ENCODE measurements around the gene PLIN5. TPM values are rescaled to one million over a fixed set of nuclear protein-coding genes. Genes with fewer than 3 reads are reported as not detected.

PLIN5 gene
- total and polyA plus RNA-seq, 10 of the 15 experiments (the other 5 are each of a cell fraction or from before 2014, with no cell fraction given) = 0.15 to 0.33 TPM; not detected in 8

GRCh38 chr19:4473011-4473762 is 61.8 kb downstream of the PLIN5 start:
- POLR2A ChIA-PET = no interaction called here
- intact Hi-C loops (cut with micrococcal nuclease; ENCODE audit: unreplicated experiment) = loop anchor here (5.0 kb wide), 1 partner anchor 249 kb away; the partner anchor contains the start of gene DPP9
- no peaks in the 10 kb centered on the region for H3K27me3 ChIP-seq (replicated peaks in 1 of 2; ENCODE audit: control insufficient read depth in 2 of 2, insufficient read depth in 2 of 2, low read length in 1 of 2)
- no peaks in the 10 kb centered on the region for H4K20me1 ChIP-seq (ENCODE audit: control insufficient read depth, insufficient read depth)
- 0 out of 2 replicates have a peak, but pooled peaks have one; percentile 2 for TF ChIP-seq POLR2A (IDR thresholded peaks at IDR 0.05; ENCODE audit: low read depth, low read length)
- TF ChIP-seq KAT2A (conservative IDR thresholded peaks at IDR 0.05; ENCODE audit: control insufficient read depth, low read depth, low read length) = no peak
- CTCF ChIA-PET = no interaction called here
- ATAC-seq (no peak), FAIRE-seq (no peak), DNase-seq (ENCODE audit: low read depth, low spot score) (no peak)
- H3K27ac ChIP-seq (ENCODE audit: control insufficient read depth, insufficient read depth) = peak overlapping the region; percentile 58
- H3K4me3 ChIP-seq = peak overlapping the region; percentile 99
- H3K4me2 ChIP-seq (ENCODE audit: control insufficient read depth, insufficient read depth) = peak overlapping the region; percentile 93
- no TSS peak for BruUV-seq (replicated peaks)
- no peak overlapping the region for H2AFZ ChIP-seq (ENCODE audit: control insufficient read depth, low read depth, low read length)
- SMC1A ChIA-PET (ENCODE audit: uncharacterized antibody, unreplicated experiment) = no interaction called here
- peak overlapping the region; percentile 84 for H3K9ac ChIP-seq (ENCODE audit: control insufficient read depth, insufficient read depth, low read length)
- H3K36me3 ChIP-seq (ENCODE audit: control insufficient read depth in 2 of 2, insufficient read depth in 2 of 2, low read length in 1 of 2) = peaks cover 2 to 8% of the 10 kb centered on the region in 2 experiments; a peak in 2 of 4 replicates
- H3K4me1 ChIP-seq (ENCODE audit: control insufficient read depth, insufficient read depth, low read length) = peaks cover 7% of the 10 kb centered on the region
- peaks cover 26% of the 10 kb centered on the region for H3K79me2 ChIP-seq (ENCODE audit: control insufficient read depth, insufficient read depth, low read length)
- RAD21 ChIA-PET (ENCODE audit: unreplicated experiment) = no interaction called here
- in situ Hi-C loops (cut with MboI) = no loop called here
- WGBS (ENCODE audit: insufficient coverage, insufficient replicate concordance, low lambda C conversion rate, missing lambda C conversion rate) = 52% methylated on average over 20 of the region's 25 CpGs
- no peaks in the 10 kb centered on the region for H3K9me3 ChIP-seq (replicated peaks; ENCODE audit: control insufficient read depth, insufficient read depth, low read length)

Other genes starting within 250 kb of the PLIN5 start
Only the 7 nearest of the 14 such genes appear.
- 33.0 and 37.7 TPM in 2 replicates for gene CHAF1A, start 132.6 kb downstream of the PLIN5 start, total RNA-seq (2014; rRNA removed)
- gene CHAF1A, start 132.6 kb downstream of the PLIN5 start, total RNA-seq (2014; rRNA removed; fragmentation: Illumina TruSeq; extraction: Trizol) = 27.2 and 28.4 TPM in 2 replicates
- gene CHAF1A, start 132.6 kb downstream of the PLIN5 start, total RNA-seq (2021) = 59.8 and 69.1 TPM in 2 replicates
- gene CHAF1A, start 132.6 kb downstream of the PLIN5 start, polyA plus RNA-seq (2011; rRNA removed) = 20.1 and 26.2 TPM in 2 replicates
- gene CHAF1A, start 132.6 kb downstream of the PLIN5 start, polyA plus RNA-seq (2014; fragmentation: Illumina TruSeq; extraction: Trizol) = 30.6 and 41.4 TPM in 2 replicates
- gene CHAF1A, start 132.6 kb downstream of the PLIN5 start, polyA plus RNA-seq (2014; fragmentation: Nextera tagmentation; extraction: Ambion mirVana) = 1 to 10 TPM; 1.3 to 3.2 TPM
- gene CHAF1A, start 132.6 kb downstream of the PLIN5 start, polyA plus RNA-seq (2014; rRNA removed) = 62.6 and 69.2 TPM in 2 replicates
- 10 to 100 TPM; 41.7 to 47.5 TPM for gene CHAF1A, start 132.6 kb downstream of the PLIN5 start, polyA plus RNA-seq (2016; fragmentation: Nextera tagmentation; extraction: Ambion mirVana)
- 20.5 and 34.8 TPM in 2 replicates for gene UBXN6, start 77.4 kb downstream of the PLIN5 start, total RNA-seq (2014; rRNA removed)
- gene UBXN6, start 77.4 kb downstream of the PLIN5 start, total RNA-seq (2014; rRNA removed; fragmentation: Illumina TruSeq; extraction: Trizol) = 13.1 and 17.3 TPM in 2 replicates
- 49.1 and 50.8 TPM in 2 replicates for gene UBXN6, start 77.4 kb downstream of the PLIN5 start, total RNA-seq (2021)
- 15.2 and 29.5 TPM in 2 replicates for gene UBXN6, start 77.4 kb downstream of the PLIN5 start, polyA plus RNA-seq (2011; rRNA removed)
- gene UBXN6, start 77.4 kb downstream of the PLIN5 start, polyA plus RNA-seq (2014; fragmentation: Illumina TruSeq; extraction: Trizol) = 2.1 and 7.0 TPM in 2 replicates
- 1 to 10 TPM in 1 of 2 experiments, under 1 TPM in 1; 0.47 to 2.1 TPM for gene UBXN6, start 77.4 kb downstream of the PLIN5 start, polyA plus RNA-seq (2014; fragmentation: Nextera tagmentation; extraction: Ambion mirVana)
- gene UBXN6, start 77.4 kb downstream of the PLIN5 start, polyA plus RNA-seq (2014; rRNA removed) = 38.7 and 49.7 TPM in 2 replicates
- gene UBXN6, start 77.4 kb downstream of the PLIN5 start, polyA plus RNA-seq (2016; fragmentation: Nextera tagmentation; extraction: Ambion mirVana) = 1 to 10 TPM; 6.6 to 8.6 TPM
- gene HDGFL2, start 62.9 kb downstream of the PLIN5 start, total RNA-seq (2014; rRNA removed) = 33.7 and 36.5 TPM in 2 replicates
- gene HDGFL2, start 62.9 kb downstream of the PLIN5 start, total RNA-seq (2014; rRNA removed; fragmentation: Illumina TruSeq; extraction: Trizol) = 19.0 and 20.5 TPM in 2 replicates
- gene HDGFL2, start 62.9 kb downstream of the PLIN5 start, total RNA-seq (2021) = 56.8 and 56.9 TPM in 2 replicates
- 9.8 and 19.5 TPM in 2 replicates for gene HDGFL2, start 62.9 kb downstream of the PLIN5 start, polyA plus RNA-seq (2011; rRNA removed)
- 8.2 and 16.9 TPM in 2 replicates for gene HDGFL2, start 62.9 kb downstream of the PLIN5 start, polyA plus RNA-seq (2014; fragmentation: Illumina TruSeq; extraction: Trizol)
- gene HDGFL2, start 62.9 kb downstream of the PLIN5 start, polyA plus RNA-seq (2014; fragmentation: Nextera tagmentation; extraction: Ambion mirVana) = under 1 TPM; 0.16 to 0.60 TPM
- 40.2 and 52.5 TPM in 2 replicates for gene HDGFL2, start 62.9 kb downstream of the PLIN5 start, polyA plus RNA-seq (2014; rRNA removed)
- gene HDGFL2, start 62.9 kb downstream of the PLIN5 start, polyA plus RNA-seq (2016; fragmentation: Nextera tagmentation; extraction: Ambion mirVana) = 10 to 100 TPM; 30.0 to 39.3 TPM
- gene PLIN4, start 16.7 kb downstream of the PLIN5 start, total RNA-seq (2014; rRNA removed) = 0.05 and 0.06 TPM in 2 replicates
- gene PLIN4, start 16.7 kb downstream of the PLIN5 start, total RNA-seq (2014; rRNA removed; fragmentation: Illumina TruSeq; extraction: Trizol) = 0.04 and 0.05 TPM in 2 replicates
- 0.08 and 0.10 TPM in 2 replicates for gene PLIN4, start 16.7 kb downstream of the PLIN5 start, total RNA-seq (2021)
- 0.01 TPM in 2 replicates for gene PLIN4, start 16.7 kb downstream of the PLIN5 start, polyA plus RNA-seq (2011; rRNA removed)
- gene PLIN4, start 16.7 kb downstream of the PLIN5 start, polyA plus RNA-seq (2014; fragmentation: Illumina TruSeq; extraction: Trizol) = 0.01 and 0.08 TPM in 2 replicates
- gene PLIN4, start 16.7 kb downstream of the PLIN5 start, polyA plus RNA-seq (2014; fragmentation: Nextera tagmentation; extraction: Ambion mirVana) = not detected
- 0.04 and 0.14 TPM in 2 replicates for gene PLIN4, start 16.7 kb downstream of the PLIN5 start, polyA plus RNA-seq (2014; rRNA removed)
- gene PLIN4, start 16.7 kb downstream of the PLIN5 start, polyA plus RNA-seq (2016; fragmentation: Nextera tagmentation; extraction: Ambion mirVana) = under 1 TPM; 0.09 to 0.11 TPM
- 0.44 and 0.62 TPM in 2 replicates for gene LRG1, start 4.8 kb upstream of the PLIN5 start, total RNA-seq (2014; rRNA removed)
- 0.51 and 0.63 TPM in 2 replicates for gene LRG1, start 4.8 kb upstream of the PLIN5 start, total RNA-seq (2014; rRNA removed; fragmentation: Illumina TruSeq; extraction: Trizol)
- gene LRG1, start 4.8 kb upstream of the PLIN5 start, total RNA-seq (2021) = 1.1 and 1.2 TPM in 2 replicates
- gene LRG1, start 4.8 kb upstream of the PLIN5 start, polyA plus RNA-seq (2011; rRNA removed) = 2.5 and 4.7 TPM in 2 replicates
- gene LRG1, start 4.8 kb upstream of the PLIN5 start, polyA plus RNA-seq (2014; fragmentation: Illumina TruSeq; extraction: Trizol) = 0.13 and 0.53 TPM in 2 replicates
- under 1 TPM; 0.29 to 0.31 TPM for gene LRG1, start 4.8 kb upstream of the PLIN5 start, polyA plus RNA-seq (2014; fragmentation: Nextera tagmentation; extraction: Ambion mirVana)
- 1.0 and 1.6 TPM in 2 replicates for gene LRG1, start 4.8 kb upstream of the PLIN5 start, polyA plus RNA-seq (2014; rRNA removed)
- gene LRG1, start 4.8 kb upstream of the PLIN5 start, polyA plus RNA-seq (2016; fragmentation: Nextera tagmentation; extraction: Ambion mirVana) = under 1 TPM; 0.43 TPM
- not detected in 2 replicates for gene SEMA6B, start 24.5 kb upstream of the PLIN5 start, total RNA-seq (2014; rRNA removed)
- not detected in 2 replicates for gene SEMA6B, start 24.5 kb upstream of the PLIN5 start, total RNA-seq (2014; rRNA removed; fragmentation: Illumina TruSeq; extraction: Trizol)
- 0.08 and 0.13 TPM in 2 replicates for gene SEMA6B, start 24.5 kb upstream of the PLIN5 start, total RNA-seq (2021)
- gene SEMA6B, start 24.5 kb upstream of the PLIN5 start, polyA plus RNA-seq (2011; rRNA removed) = not detected in 2 replicates
- gene SEMA6B, start 24.5 kb upstream of the PLIN5 start, polyA plus RNA-seq (2014; fragmentation: Illumina TruSeq; extraction: Trizol) = not detected in 2 replicates
- gene SEMA6B, start 24.5 kb upstream of the PLIN5 start, polyA plus RNA-seq (2014; fragmentation: Nextera tagmentation; extraction: Ambion mirVana) = not detected
- not detected in 2 replicates for gene SEMA6B, start 24.5 kb upstream of the PLIN5 start, polyA plus RNA-seq (2014; rRNA removed)
- not detected for gene SEMA6B, start 24.5 kb upstream of the PLIN5 start, polyA plus RNA-seq (2016; fragmentation: Nextera tagmentation; extraction: Ambion mirVana)
- 5.0 TPM in 2 replicates for gene TNFAIP8L1, start 104.3 kb upstream of the PLIN5 start, total RNA-seq (2014; rRNA removed)
- gene TNFAIP8L1, start 104.3 kb upstream of the PLIN5 start, total RNA-seq (2014; rRNA removed; fragmentation: Illumina TruSeq; extraction: Trizol) = 8.3 and 8.7 TPM in 2 replicates
- gene TNFAIP8L1, start 104.3 kb upstream of the PLIN5 start, total RNA-seq (2021) = 12.7 and 14.3 TPM in 2 replicates
- 7.6 and 9.0 TPM in 2 replicates for gene TNFAIP8L1, start 104.3 kb upstream of the PLIN5 start, polyA plus RNA-seq (2011; rRNA removed)
- 4.6 and 8.6 TPM in 2 replicates for gene TNFAIP8L1, start 104.3 kb upstream of the PLIN5 start, polyA plus RNA-seq (2014; fragmentation: Illumina TruSeq; extraction: Trizol)
- gene TNFAIP8L1, start 104.3 kb upstream of the PLIN5 start, polyA plus RNA-seq (2014; fragmentation: Nextera tagmentation; extraction: Ambion mirVana) = 1 to 10 TPM in 1 of 2 experiments, under 1 TPM in 1; 0.93 to 2.4 TPM
- 12.4 and 13.1 TPM in 2 replicates for gene TNFAIP8L1, start 104.3 kb upstream of the PLIN5 start, polyA plus RNA-seq (2014; rRNA removed)
- 1 to 10 TPM; 8.3 to 9.2 TPM for gene TNFAIP8L1, start 104.3 kb upstream of the PLIN5 start, polyA plus RNA-seq (2016; fragmentation: Nextera tagmentation; extraction: Ambion mirVana)